ENCODE measurements around the gene GRID1. TPM values are rescaled to one million over a fixed set of nuclear protein-coding genes. Genes with fewer than 3 reads are reported as not detected.

Gene GRID1
- total RNA-seq, 1 donor from 2014 or later = not detected

GRCh38 chr10:85922356-85923129 is 444.1 kb downstream of the GRID1 start:
- Mint-ChIP-seq H3K27ac (no peak overlapping the region), H3K27me3 (peaks cover 23% of the 10 kb centered on the region), H3K9me3 (no peaks in the 10 kb centered on the region), H3K4me1 (no peaks in the 10 kb centered on the region), H3K36me3 (ENCODE audit: low read depth) (no peaks in the 10 kb centered on the region), H3K4me3 (no peak overlapping the region)
- TF ChIP-seq CTCF (IDR thresholded peaks at IDR 0.05) = no peak
- intact Hi-C loops (cut with micrococcal nuclease) = no loop called here
- CTCF ChIA-PET = no interaction called here
- no peak for ATAC-seq (ENCODE audit: low read depth)
- DNase-seq = no peak
- POLR2A ChIA-PET = no interaction called here

DNA sequence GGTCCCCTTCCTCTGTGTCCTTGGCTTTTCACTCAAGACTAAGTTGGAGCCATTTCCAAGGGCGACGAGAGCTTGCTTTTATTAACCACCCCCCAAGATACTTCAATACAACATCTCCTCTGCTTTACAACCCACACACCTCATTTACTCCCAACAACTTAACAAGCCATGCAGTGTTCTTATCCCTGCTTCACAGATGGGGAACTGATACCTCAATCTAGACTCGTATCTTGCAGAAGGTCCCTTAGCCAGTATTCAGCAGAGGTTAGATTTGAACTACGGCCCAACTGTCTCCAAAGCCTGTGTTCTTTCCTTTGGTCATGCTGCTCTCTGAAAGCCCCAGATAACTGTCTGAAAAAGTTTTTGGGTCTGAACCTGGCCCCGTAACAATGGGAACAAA is 444.8 kb downstream of the GRID1 start:
- intact Hi-C loops (cut with micrococcal nuclease) = no loop called here
- peaks cover under 1% of the 10 kb centered on the region for H3K4me1 Mint-ChIP-seq
- TF ChIP-seq CTCF (IDR thresholded peaks at IDR 0.05) = no peak
- peaks cover 23% of the 10 kb centered on the region for H3K27me3 Mint-ChIP-seq
- no peak overlapping the region for H3K27ac Mint-ChIP-seq
- no peaks in the 10 kb centered on the region for H3K9me3 Mint-ChIP-seq
- no peak overlapping the region for H3K4me3 Mint-ChIP-seq
- ATAC-seq (ENCODE audit: low read depth) = no peak
- no peak for DNase-seq
- ChIA-PET POLR2A (no interaction called here), CTCF (no interaction called here)
- H3K36me3 Mint-ChIP-seq (ENCODE audit: low read depth) = no peaks in the 10 kb centered on the region

GRCh38 chr10:85920311-85920710 is 446.3 kb downstream of the GRID1 start:
- Mint-ChIP-seq H3K9me3 (no peaks in the 10 kb centered on the region), H3K27me3 (peaks cover 18% of the 10 kb centered on the region), H3K4me3 (no peak overlapping the region), H3K27ac (no peak overlapping the region), H3K36me3 (ENCODE audit: low read depth) (no peaks in the 10 kb centered on the region), H3K4me1 (peaks cover 1% of the 10 kb centered on the region)
- TF ChIP-seq CTCF (IDR thresholded peaks at IDR 0.05) = no peak
- CTCF ChIA-PET = no interaction called here
- ATAC-seq (ENCODE audit: low read depth) = no peak
- POLR2A ChIA-PET = no interaction called here
- intact Hi-C loops (cut with micrococcal nuclease) = no loop called here
- no peak for DNase-seq

DNA sequence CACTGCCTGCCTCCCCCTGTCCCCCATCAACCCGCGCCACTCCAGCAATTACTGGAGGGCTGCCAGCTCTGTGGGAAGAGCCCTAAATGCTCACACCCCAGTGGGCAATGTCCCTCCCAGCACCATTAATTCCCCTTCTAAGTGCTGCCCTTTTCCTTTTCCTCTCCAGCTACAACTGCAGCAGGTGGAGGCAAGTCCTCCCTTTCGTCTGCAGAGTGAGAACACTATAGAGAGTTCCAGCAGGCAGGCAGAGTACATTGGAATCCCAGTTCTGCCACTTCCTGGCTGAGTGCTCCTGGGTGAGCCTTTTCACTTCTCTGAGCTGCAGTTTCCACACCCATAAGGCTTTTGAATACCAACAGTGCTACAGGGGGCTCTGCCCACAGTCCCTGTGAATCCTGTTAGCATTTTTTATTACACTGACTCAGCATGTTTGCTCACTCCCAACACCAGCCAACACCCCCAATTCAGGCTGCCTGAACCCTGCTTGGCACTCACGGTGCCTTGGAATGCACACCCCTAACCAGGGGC is 447.0 kb downstream of the GRID1 start:
- no peak for TF ChIP-seq CTCF (IDR thresholded peaks at IDR 0.05)
- intact Hi-C loops (cut with micrococcal nuclease) = no loop called here
- no peak overlapping the region for H3K4me3 Mint-ChIP-seq
- H3K27me3 Mint-ChIP-seq = peaks cover 17% of the 10 kb centered on the region
- DNase-seq (no peak), ATAC-seq (ENCODE audit: low read depth) (no peak)
- peaks cover 1% of the 10 kb centered on the region for H3K4me1 Mint-ChIP-seq
- ChIA-PET CTCF (no interaction called here), POLR2A (no interaction called here)
- H3K9me3 Mint-ChIP-seq = no peaks in the 10 kb centered on the region
- no peaks in the 10 kb centered on the region for H3K36me3 Mint-ChIP-seq (ENCODE audit: low read depth)
- no peak overlapping the region for H3K27ac Mint-ChIP-seq

GRCh38 chr10:85918371-85918770 is 448.2 kb downstream of the GRID1 start:
- DNase-seq (no peak), ATAC-seq (ENCODE audit: low read depth) (no peak)
- intact Hi-C loops (cut with micrococcal nuclease) = no loop called here
- Mint-ChIP-seq H3K9me3 (no peaks in the 10 kb centered on the region), H3K27ac (no peak overlapping the region), H3K4me1 (peaks cover 1% of the 10 kb centered on the region), H3K4me3 (no peak overlapping the region), H3K27me3 (peaks cover 14% of the 10 kb centered on the region), H3K36me3 (ENCODE audit: low read depth) (no peaks in the 10 kb centered on the region)
- ChIA-PET POLR2A (no interaction called here), CTCF (no interaction called here)
- TF ChIP-seq CTCF (IDR thresholded peaks at IDR 0.05) = no peak

All from activated B cell treated with CpG ODN at 0.5 μM for 24 hours (primary cell).